ENCODE measurements around the gene TSBP1.
"Not testable (repeated sequence)": the region's sequence is repeated elsewhere in the genome, so short reads cannot be mapped to it uniquely, and the experiment has no call there.

The TSBP1 gene

DNA sequence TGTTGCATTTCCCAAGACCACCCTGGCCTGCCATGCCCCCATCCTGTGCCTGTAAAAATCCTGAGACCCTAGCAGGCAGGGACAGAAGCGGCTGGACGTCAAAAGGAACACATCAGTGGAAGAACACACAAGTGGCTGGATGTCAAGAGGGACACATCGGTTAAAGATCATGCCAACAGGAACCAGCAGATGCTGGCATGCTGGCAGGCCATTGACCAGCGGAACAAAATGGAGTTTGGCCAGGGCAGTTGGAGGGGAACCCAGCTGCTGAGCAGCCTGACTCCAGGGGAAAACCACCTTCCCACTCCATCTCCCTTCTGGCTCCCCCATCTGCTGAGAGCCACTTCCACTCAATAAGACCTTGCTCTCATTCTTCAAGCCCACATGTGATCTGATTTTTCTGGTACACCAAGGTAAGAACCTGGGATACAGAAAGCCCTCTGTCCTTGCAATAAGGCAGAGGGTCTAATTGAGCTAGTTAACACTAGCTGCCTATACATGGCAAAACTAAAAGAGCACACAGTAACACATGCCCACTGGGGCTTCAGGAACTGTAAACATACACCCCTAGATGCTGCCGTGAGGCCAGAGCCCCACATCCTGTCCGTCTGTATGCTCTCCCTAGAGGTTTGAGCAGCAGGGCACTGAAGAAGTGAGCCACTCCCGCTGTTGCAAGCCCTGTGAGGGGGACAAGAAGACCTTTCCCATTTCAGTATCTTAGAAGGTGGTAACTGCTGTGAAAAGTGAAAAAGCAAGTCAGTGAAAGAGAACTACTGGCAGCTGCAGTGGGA, 4.2 kb upstream of the TSBP1 start:
- DNase-seq (ENCODE audit: low spot score), result no peak

DNA sequence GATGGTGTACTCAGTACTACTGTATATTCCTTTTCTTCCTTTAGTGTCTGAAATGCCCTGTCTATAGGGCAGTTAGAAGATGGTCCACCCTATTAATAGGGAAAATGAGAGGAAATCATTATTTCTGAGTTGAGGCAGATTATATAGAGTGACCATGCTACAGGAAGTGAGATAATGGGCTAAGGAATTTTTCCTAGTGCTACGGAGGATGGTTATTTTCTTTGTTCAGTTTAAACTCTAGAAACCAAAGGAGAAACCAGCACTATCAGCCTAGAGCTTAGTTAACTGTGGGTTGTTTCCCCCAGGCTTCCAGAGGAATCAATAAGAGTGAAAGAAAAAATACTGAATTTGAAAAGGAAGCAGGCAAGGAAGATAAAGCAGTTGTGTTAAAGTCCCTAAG, 474 bp downstream of the TSBP1 start:
- DNase-seq (ENCODE audit: low spot score), result no peak

DNA sequence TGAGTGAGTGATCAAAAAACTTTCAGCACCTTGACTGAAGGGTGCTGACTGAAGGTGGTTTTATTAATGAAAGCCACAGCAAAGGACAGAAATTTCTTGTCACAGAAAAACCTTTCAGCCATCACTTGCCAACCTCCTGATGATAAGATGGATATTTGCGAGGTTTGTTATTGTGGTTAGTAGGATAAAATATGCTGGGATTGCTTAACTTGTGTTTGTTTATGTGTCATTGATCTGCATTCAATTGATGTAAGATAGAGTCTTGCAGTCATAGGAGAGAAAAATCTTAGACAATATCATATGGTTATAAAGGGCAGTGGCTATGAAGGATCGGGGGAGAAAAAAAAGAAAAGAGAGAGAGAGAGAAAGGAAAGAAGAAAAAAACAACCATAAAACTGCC, 1.2 kb downstream of the TSBP1 start:
- no peak for DNase-seq (ENCODE audit: low spot score)

DNA sequence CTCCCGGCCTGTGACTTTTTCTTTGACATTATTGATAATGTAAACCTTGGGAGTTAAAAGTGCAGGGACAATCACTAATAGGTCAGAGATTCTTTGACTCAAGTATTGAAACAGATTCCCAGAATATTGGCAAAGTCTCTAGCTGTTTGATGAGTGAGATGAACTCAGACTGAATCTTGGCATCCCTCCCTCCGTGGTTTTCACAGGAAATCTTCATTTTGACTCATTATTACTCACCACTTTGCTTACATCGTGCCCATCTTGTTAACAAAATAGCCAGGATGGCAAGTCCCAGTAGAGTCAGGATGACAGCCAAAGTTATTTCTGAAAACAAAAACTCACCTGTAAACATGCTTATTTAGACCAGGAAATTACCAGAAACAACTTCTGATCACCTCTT, 2.0 kb downstream of the TSBP1 start:
- DNase-seq (ENCODE audit: low spot score), result no peak

DNA sequence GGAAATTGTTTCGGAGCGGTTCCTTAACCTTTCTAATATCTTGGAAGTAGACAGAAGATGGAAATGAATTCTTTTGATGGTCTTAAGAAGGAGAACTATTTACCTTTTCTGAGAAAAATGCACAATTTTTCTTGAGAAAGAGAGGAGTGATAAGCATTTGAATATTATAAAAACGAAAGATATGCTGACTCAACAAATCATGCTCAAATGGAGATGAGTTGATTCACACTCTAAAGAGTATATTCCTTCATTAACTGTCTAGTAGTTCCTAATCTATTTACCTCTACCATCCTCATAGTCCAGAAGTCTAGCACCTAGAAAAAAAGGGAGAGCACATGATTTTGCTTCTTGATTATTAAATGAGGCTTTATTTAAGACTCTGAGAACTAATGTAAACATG, 4.1 kb downstream of the TSBP1 start:
- DNase-seq (ENCODE audit: low spot score), result no peak

DNA sequence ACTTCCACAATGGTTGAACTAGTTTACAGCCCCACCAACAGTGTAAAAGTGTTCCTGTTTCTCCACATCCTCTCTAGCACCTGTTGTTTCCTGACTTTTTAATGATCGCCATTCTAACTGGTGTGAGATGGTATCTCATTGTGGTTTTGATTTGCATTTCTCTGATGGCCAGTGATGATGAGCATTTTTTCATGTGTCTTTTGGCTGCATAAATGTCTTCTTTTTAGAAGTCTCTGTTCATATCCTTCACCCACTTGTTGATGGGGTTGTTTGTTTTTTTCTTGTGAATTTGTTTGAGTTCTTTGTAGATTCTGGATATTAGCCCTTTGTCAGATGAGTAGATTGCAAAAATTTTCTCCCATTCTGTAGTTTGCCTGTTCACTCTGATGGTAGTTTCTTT, 12.5 kb downstream of the TSBP1 start:
- not testable (repeated sequence) for DNase-seq (ENCODE audit: low spot score)

DNA sequence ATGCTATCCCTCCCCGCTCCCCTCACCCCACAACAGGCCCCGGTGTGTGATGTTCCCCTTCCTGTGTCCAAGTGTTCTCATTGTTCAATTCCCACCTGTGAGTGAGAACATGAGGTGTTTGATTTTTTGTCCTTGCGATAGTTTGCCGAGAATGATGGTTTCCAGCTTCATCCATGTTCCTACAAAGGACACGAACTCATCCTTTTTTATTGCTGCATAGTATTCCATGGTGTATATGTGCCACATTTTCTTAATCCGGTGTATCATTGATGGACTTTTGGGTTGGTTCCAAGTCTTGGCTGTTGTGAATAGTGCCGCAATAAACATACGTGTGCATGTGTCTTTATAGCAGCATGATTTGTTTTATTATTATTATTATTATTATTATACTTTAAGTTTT, 13.2 kb downstream of the TSBP1 start:
- not testable (repeated sequence) for DNase-seq (ENCODE audit: low spot score)

DNA sequence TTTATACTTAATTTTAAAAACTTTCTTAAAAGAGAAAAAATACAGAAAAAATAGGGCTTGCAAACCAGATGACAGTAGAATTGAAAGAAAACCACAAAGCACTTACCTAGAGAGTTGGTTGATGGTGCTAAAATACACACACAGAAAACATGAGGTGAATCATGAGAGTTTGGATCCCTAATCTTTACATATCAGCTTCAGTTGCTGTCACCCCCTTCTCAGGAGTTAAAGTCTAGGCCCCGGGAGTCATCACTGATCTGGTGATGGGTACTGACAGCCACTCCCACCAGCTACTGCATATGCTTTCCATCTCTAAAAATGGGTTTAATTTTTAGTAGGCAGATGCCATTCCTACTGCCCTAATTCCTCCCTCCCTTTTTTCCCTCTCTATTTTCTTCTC, 16.7 kb downstream of the TSBP1 start:
- DNase-seq (ENCODE audit: low spot score), result no peak

DNA sequence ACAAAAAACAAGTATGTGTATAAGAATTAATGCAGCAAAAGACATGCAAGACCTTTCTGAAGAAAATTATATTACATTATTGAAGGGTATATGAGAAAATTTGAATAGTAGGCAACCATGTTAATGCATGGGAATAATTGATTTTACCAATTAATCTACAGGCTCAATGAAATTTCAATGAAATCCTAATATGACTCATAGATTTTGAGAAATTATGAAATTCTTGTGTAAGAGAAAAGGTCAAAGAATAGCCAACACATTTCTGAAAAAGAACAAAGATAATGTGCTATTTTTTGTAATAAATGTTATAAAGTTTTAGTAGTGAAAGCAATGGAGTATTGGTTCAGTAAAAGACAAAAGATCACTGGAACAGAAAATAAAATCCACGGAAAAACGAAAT, 18.4 kb downstream of the TSBP1 start:
- no peak for DNase-seq (ENCODE audit: low spot score)

DNA sequence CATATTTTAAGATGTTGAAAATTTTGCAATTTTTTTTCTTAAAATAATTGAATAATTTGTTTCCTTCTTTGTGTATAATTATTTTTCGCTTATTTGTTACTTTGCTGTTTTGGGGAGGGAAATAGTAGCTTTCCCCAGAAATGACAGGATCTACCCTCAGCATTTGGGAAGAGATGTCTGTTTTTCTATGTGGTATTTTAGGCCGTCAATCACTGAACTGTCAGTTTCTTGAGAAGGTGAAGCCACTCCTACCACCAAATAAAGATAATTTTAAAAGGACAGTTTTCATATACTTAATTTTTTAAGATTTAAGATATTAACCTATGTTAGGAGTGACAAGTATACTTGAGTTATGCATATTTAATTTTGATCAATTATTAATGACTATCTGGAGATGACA, 31.5 kb downstream of the TSBP1 start:
- no peak for DNase-seq (ENCODE audit: low spot score)

DNA sequence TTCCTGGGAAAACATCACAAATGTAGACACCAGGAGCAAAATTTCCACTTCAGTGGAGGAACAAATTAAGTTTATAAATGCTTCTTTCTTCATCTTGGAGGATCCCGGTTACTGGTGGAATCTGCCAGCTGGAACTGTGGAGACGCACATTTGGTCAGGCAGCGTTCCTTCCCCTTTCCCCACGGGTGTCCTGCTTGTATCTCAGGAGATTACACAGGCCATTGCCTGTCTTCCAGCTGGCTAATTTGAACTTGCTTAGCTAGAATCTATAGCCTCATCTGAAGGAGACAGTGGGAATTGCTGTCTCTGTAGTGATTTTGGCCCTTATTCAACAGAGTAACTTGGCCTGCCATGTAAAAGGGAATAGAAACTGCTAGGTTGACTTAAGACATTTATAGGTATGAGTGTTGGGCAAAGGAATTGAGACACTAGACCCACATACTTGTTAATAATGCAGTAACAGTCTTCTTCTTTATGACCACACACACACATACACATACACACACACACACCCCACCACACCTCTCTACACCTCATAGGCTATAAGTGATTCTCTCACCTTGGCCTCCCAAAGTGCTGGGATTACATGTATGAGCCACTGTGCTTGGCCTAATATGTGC, 34.4 kb downstream of the TSBP1 start:
- no peak for DNase-seq (ENCODE audit: low spot score)

DNA sequence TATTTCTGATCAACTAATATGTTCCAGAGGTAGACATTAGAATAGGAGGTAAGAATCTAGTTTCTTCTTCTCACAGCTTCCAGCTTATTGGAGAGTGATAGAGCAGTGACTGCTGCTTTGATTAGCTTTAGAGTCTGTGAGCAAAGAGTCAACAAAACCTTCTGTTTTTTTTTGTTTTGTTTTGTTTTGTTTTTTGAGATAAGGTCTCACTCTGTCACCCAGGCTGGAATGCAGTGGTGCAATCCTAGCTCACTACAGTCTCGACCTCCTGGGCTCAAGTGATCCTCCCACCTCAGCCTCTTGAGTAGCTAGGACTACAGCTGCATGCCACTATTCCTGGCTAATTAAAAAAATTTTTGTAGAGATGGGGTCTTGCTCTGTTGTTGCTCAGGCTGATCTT, 39.3 kb downstream of the TSBP1 start:
- DNase-seq (ENCODE audit: low spot score), result no peak

DNA sequence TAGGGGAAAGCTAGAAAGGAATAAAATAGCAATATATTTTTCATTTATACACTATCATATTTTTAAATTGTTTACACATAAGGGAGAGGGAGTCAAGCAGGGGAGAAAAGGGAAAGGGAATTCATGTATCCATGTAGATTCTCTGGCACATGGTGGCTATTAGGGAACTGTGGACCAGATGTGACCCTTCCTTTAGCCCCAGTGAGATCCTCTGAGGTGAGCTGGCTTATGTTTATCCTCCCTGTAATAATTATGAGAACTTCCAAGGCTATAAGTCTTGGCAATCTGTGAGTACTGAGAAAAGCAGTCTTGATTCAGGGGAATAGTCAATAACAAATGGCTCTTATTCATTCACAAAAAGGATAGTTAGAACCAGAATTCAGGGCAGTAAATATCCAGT, 42.6 kb downstream of the TSBP1 start:
- DNase-seq (ENCODE audit: low spot score), result no peak

DNA sequence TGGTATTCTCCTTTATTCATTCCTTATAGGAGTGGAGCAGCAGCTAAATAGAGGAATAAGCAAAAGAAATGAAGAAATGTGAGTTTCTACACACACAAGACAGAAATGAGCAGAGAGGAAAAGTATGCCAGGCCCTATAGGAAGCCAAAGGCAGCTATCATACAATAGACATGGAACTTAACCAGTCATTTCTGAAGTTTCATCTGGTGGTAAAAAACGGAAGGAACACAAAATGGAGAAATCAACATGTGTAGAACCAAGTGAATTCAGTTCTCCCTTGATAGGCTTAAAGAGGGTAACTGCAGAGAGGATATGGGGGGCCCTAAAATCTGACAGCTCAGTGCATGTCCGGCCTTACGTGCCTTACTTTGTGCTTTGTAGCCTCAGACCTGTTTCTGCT, 44.6 kb downstream of the TSBP1 start:
- no peak for DNase-seq (ENCODE audit: low spot score)

DNA sequence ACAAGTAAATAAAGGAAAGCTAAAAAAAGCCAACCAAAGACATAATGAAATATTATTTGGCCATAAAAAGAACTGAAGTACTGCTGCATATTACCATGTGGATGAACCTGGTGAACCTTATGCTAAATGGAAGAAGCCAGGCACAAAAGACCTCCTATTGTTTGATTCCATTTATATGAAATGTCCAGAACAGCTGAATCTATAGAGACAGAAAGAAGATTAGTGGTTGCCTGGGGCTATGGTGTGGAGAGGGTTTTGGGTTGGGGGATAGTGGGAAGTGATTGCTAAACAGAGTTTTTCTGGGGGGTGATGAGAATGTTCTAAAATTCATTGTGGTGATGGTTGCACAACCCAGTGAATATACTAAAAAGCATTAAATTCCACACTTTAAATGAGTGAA, 53.2 kb downstream of the TSBP1 start:
- no peak for DNase-seq (ENCODE audit: low spot score)

DNA sequence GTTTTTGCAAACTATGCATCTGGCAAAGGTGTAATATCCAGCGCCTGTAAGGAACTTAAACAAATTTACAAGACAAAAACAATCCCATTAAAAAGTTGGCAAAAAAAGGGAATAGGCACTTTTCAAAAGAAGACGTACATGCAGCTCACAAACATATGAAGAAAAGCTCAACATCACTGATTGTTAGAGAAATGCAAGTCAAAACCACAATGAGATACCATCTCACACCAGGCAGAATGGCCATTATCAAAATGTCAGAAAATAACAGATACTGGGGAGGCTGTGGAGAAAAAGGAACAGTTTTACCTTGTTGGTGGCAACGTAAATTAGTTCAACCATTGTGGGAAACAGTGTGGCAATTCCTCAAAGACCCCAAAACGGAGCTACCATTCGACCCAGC, 54.2 kb downstream of the TSBP1 start:
- DNase-seq (ENCODE audit: low spot score), result no peak

DNA sequence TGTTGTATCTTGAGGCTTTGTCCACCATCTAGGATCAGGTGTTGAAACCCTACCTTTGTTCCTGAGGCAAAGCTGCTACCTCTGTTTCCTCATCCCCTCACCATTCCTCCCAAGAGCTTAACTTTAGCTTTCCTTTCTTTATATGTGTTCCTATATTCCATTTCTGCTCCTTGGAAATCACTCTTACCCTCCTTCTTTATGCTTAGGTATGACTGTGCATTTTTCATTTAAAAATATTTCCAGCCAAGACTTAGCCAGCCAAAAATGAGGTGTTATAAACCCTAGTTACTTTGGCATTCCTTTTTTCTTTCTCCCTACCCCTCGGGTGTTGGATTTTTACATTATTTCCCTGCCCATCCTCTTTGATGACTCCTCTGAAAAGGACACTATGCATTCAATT, 57.7 kb downstream of the TSBP1 start:
- no peak for DNase-seq (ENCODE audit: low spot score)

DNA sequence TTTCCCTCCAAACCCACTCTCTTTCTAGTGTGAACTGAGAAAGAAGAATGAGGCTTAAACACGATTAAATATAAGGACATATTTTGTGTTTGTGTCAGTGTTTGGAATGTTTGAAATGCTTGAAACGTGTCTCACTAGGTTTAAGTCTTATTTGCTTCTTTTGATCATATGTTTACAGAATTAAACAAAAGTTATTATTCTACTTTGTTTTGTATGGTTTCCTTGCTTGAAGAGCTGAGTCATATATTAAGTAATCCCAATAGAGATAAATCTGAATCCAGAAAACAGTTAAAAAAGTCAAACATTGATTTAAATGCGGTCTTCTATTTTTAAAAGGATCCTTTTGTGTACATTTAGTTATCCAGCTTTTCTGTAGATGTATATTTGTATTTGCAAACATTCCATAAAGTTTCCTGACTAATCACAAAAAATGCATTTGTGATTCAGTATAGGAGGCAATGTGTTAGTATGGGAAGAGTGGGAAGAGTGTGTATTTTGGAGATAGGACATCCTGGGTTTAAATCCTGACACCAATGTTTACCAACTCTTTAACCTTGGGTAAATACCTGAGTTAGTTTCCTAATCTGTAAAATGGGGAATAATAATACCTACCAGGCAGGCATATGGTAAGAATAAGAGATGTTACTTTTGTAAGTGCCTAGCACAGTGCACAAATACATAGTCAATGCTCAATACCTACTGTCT, 72.9 kb downstream of the TSBP1 start:
- no peak for DNase-seq (ENCODE audit: low spot score)

DNA sequence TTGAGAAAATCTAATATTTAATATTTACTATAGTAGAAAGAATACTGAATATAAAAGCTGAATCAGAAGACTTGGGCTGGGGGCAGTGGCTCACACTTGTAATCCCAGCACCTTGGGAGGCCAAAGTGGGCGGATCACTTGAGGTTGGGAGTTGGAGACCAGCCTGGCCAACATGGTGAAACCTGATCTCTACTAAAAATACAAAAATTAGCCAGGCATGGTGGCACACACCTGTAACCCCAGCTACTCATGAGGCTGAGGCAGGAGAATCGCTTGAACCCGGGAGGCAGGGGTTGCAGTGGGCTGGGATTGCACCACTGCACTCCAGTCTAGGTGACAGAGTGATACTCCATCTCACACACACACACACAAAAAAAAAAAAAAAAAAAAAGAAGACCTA, 76.7 kb downstream of the TSBP1 start:
- not testable (repeated sequence) for DNase-seq (ENCODE audit: low spot score)

DNA sequence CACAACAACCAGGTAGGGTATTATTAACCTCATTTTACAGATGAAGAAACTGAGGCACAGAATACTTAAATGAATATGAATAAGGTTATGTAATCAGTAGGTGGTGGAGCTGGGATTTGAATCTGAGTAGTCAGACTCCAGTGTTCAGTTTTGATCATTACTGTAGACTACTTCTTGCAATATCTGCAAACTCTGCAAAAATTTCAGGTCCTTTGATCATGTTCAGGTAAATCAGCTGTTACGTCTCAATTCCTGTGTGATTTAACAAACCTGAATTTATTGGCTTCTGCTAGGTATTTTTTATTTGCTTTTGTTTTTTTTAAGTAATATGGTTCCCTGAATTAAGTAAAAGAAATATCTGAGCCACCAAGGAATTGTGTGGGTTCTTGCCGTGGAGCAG, 77.1 kb downstream of the TSBP1 start:
- no peak for DNase-seq (ENCODE audit: low spot score)

DNA sequence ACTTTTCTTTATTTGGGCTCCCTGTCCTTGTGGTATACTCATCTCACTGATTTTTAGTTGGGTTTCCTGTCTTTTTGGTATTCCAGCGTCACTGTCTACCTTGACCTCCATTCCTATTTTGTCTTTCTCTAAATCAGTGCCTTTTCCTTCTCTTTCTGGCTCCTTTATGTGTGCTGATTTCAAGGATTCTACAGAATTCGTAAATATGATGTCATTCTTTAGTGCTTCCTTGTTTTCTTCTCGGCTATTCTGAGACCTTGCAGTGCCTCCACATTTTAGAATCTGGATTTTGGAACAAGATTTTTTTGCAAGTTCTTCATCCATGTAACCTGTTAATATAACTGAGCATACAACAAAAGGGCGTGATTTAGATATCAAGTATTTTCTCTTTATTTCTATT, 78.0 kb downstream of the TSBP1 start:
- DNase-seq (ENCODE audit: low spot score), result no peak

DNA sequence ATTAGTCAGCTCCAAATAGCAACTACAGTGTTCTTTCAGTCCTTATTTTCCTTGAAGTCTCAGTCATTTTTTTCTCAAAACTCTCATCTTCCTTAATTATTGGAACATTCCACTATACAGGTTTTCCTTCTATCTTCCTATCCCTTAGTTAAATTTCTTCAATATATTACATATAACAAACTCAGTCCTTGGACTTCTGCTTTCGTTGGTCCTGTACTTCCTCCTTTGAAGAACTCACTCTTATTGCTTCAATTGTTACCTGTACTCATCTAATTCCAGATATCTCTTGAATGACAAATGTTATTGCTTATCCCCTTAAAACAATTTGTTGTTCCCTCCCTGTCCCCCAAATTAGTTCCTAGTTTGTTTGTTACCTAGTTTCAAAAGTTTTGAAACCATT, 80.2 kb downstream of the TSBP1 start:
- no peak for DNase-seq (ENCODE audit: low spot score)

DNA sequence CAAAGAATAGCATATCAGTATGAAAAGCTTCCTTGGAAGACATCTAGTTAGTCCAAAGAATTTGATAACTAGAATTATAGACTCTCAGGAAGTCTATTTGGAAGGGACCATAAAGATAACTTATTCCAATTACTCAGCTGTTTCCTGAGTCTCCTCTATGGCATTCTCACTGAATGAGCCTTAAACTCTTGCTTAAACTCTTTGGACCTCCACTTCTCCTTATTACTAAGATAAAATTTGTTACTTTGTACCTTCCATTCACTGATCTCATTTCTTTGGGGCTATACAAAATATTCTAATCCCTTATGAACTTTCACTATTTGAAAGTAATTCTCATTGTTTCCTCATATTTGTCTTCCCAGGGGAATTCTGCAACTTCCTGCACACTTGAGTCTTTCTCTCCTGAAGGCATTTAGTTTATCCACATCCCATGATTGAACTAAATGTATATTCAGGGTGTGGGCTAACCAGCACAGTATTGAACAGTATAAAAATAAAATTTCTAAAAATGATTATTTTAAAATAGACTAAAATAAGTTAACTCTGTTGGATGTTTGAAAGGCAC, 80.7 kb downstream of the TSBP1 start:
- no peak for DNase-seq (ENCODE audit: low spot score)

Measured in HuH-7.5 (cell line).